GM12801 (cell line): ENCODE results near the gene SNRNP40.

Source experiments
- TF ChIP-seq, protein P1 (sequence below): IDR thresholded peaks from one replicate; pipeline ENCODE4 v1.5.1; 2011; ENCODE audit warnings: control low read depth; ENCODE audit not compliant: insufficient read length; ENCODE audit errors: extremely low read depth

The SNRNP40 gene

GRCh38 chr1:31257213-31257612 lies 39.4 kb downstream of the SNRNP40 start:
- TF ChIP-seq, protein P1, sequence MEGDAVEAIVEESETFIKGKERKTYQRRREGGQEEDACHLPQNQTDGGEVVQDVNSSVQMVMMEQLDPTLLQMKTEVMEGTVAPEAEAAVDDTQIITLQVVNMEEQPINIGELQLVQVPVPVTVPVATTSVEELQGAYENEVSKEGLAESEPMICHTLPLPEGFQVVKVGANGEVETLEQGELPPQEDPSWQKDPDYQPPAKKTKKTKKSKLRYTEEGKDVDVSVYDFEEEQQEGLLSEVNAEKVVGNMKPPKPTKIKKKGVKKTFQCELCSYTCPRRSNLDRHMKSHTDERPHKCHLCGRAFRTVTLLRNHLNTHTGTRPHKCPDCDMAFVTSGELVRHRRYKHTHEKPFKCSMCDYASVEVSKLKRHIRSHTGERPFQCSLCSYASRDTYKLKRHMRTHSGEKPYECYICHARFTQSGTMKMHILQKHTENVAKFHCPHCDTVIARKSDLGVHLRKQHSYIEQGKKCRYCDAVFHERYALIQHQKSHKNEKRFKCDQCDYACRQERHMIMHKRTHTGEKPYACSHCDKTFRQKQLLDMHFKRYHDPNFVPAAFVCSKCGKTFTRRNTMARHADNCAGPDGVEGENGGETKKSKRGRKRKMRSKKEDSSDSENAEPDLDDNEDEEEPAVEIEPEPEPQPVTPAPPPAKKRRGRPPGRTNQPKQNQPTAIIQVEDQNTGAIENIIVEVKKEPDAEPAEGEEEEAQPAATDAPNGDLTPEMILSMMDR: no peak

DNA sequence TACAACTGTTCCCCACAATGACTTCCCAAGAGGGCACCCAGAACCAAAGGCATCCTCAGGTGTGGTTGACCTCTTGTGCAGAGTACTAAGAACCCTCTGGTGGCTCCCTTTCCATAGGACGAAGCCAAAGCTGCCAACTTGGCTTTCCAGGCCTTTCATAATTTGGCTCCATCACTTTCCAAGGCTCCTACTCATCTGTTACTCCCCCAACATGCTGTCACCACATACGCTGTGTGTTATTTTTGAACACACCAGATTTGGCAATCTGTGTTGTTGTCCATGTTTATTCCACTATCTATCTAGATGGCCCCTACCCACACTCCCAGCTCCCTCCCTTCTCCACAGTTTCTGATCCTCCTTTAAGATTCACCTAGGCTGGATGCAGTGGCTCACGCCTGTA lies 46.7 kb downstream of the SNRNP40 start:
- TF ChIP-seq, protein P1: no peak

DNA sequence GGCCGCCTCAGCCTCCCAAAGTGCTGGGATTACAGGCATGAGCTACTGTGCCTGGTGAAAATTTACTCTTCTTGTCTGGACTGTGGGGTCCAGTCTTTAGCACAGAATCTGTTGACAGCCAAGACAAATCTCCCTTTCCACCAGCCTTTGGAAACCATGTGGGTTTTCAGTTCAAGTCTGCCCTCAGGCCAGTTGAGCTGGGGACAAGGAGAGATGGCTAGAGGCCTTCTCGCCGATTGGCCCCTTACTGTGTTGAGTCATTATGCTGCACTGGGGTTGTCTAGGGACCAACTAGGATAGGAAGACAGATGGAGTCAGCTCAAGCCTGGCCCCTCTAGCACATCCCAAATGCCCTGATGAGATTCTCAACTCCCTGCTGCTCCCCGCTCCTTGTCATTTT lies 48.3 kb downstream of the SNRNP40 start:
- TF ChIP-seq, protein P1: no peak

GRCh38 chr1:31244326-31244725 lies 52.3 kb downstream of the SNRNP40 start:
- TF ChIP-seq, protein P1: no peak

- TF ChIP-seq, protein P1: no peak
These were observed 52.9 kb downstream of the SNRNP40 start for GRCh38 chr1:31243501-31244286.

DNA sequence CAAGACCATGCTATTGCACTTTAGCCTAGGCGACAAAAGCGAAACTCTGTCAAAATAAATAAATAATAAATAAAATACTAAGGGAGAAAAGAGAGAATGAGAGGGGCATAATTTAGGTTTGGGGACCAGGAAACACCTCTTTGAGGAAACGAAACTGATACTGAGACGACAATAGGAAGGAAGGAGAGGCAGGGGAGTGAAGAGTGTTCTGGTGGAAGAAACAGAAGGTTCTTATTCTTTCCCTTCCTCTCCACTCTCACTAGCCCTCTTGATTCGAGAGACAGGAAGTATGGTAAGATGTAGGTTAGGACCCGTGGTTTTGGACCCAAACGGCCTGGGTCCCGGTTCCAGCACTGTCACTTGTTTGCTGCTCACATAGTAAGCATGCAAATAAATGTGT lies 55.3 kb downstream of the SNRNP40 start:
- TF ChIP-seq, protein P1: no peak

DNA sequence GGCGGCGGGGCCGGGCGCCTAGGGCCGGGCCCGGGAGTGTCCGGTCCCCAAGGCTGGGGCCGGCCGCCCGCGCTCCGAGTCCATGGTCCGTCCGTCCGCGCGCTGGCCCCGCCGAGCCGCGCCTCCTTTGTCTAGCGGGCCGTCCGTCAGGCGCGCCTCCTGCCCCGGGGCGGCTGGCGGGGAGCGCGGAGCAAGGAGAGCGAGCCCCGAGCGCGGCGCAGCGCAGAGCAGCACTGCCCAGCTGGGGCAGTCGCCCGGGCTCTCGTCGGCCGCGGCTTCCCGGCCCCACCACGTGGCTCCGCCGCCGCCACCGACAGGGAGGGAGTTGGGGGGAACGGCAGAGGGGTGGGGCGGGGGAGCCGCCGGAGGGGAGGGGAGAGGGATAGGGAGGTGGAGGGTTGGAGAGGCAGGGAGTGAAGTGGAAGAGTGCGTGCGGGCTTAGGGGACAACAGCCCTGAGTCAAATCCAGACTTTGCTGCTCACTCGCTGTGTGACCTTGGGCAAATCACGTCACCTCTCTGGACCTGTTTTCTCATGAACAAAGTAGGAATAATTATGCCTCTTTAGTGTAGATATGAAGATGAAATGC lies 56.8 kb downstream of the SNRNP40 start, which contains the start of gene NKAIN1:
Gene NKAIN1 (minus strand): TSS at position 235 of the 589 bp plus-strand sequence. CDS start 340 bp downstream, outside the sequence.
- TF ChIP-seq, protein P1: no peak
